Esophagus mucosa (tissue), 1 donor: Measurements from ENCODE around the gene MYORG. TPM values are rescaled to one million over a fixed set of nuclear protein-coding genes. Genes with fewer than 3 reads are reported as not detected.
"Not testable (repeated sequence)": the region's sequence is repeated elsewhere in the genome, so short reads cannot be mapped to it uniquely, and the experiment has no call there.

Experiments used
- ATAC-seq: fragments of 200-7000 bp; cut with Tn5 transposase; one replicate; pipeline ENCODE4 v1.9.1; 2020
- total RNA-seq: library from RNA; stranded (reverse); gene quantifications from one replicate; pipeline ENCODE4 v1.2.4, GENCODE V29; 2023
- donor health status: DM: yes; HTN: yes; CAD: no.

The MYORG gene
- total RNA-seq, 1 donor from 2014 or later, result 5.4 TPM

DNA sequence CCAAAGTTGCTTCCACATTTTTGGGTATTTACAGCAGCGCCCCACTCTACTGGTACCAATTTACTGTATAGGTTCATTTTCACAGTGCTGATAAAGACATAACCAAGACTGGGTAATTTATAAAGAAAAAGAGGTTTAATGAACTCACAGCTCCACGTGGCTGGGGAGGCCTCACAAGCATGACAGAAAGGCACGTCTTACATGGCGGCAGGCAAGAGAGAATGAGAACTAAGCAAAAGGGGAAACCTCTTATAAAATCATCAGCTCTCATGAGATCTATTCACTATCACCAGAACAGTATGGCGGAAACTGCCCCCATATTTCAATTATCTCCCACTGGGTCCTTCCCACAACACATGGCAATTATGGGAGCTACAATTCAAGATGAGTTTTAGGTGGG is 7.9 kb downstream of the MYORG start:
- ATAC-seq, result not testable (repeated sequence)

DNA sequence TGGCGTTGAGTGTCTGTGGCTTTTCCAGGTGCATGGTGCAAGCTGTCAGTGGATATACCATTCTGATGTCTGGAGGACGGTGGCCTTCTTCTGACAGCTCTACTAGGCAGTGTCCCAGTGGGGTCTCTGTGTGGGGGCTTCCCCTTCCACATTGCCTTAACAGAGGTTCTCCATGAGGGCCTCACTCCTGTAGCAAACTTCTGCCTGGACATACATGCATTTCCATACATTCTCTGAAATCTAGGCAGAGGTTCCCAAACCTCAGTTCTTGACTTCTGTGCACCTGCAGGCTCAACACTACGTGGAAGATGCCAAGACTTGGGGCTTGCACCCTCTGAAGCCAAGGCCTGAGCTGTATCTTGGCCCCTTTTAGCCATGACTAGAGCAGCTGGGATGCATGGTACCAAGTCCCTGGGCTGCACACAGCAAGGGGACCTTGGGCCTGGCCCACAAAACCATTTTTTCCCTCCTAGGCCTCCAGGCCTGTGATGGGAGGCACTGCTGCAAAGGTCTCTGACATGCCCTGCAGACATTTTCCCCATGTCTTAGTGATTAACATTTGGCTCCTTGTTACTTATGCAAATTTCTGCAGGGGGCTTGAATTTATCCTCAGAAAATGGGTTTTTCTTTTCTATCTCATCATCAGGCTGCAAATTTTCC is 8.8 kb downstream of the MYORG start:
- not testable (repeated sequence) for ATAC-seq

DNA sequence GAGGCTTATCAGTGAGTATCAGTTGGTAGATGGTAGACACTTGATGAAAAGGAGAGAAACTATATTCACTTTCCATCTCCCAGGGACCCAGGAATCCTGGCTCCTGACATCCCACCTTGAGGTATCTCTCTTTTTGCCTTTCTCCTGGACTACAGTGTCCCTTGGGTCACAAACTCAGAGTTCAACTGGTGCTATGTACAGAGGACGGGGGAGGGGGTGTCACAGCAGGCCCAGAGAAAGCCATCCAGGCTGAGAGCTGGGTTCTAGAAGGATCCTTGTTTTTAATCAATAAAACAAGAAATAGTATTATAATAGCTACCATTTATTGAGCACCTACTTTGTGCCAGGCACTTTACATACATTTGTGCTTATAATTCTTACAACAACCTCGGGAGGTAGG is 10.3 kb downstream of the MYORG start:
- no peak for ATAC-seq

DNA sequence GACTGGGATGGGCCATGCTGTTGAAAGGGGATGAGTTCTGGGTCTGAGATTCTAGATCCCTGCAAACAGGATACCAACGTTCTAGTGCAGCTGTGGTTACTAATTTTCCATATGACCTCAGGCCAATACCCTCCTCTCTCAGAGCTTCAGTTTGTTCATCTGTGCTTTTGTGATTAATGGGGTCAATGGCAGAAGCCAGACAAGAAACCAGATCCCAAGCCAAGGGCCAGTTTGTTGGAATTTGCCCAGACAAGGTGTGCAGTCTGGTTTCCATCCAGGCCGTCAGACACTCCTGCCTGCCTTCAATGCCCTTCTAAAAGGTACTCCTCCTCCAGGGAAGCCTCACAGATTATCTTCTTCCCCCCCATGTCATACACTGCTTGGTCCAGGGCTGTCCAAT is 11.4 kb downstream of the MYORG start:
- no peak for ATAC-seq

DNA sequence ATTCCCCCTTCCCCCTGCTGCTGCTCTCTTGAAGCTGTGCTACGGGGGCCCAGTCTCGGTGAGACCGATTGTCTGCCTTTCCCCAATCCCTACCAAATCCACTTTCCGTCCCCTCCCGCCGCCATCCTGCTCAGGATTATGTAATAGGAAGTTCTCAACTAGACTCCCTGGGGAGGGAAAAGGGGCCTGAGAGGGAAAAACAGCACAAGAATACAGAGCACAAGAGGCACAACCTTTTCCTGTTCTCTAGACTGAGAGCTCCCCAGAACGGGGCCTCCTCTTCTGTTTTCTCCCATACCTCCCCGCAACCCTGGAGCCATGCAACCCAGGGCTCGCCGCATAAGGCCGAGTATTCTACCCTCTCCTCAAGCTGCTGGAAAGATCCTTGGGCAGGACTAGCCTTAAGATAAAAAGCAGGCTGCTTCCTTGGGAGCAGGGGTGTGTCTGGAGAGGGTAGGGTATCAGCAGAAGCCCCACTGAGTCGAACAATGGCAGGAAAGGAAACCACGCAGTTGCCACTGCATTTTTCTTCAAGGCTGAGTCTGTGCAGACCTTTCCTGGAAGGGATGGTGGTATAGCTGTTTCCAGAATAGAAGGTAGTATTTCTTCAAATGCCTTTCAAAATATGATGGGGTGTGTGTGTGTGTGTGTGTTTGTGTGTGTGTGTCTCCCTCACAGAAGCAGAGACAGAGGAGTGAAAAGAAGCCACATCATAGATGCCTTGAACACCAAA is 12.9 kb downstream of the MYORG start:
- ATAC-seq, result no peak

DNA sequence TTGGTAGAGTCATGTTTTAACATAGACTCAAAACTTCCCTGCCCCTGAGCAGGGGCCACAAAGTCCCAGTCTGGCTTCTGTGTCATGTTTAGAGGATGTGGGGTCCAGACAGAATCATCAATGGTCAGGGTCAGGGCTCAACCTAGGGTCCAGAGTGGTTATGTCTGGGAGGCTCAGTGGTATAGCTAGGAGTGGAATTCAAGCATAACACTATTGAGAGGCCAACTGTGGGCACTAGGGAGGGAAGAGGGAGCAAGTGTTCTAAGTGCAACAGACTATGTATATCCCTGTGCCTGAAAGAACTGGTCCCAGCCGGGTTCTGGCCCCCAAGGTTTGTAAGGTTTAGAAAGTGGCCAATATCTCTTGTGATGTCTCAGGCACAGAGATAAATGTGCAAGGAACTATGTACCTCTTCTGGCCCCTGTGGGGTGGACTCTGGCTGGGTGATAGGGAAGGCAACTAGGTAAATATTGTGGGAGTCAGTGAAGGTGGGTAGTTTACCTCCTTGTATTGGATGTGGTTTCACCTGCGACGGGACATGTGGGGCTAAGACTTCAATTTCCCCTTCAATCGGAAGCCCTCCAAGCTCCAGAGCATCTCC is 14.0 kb downstream of the MYORG start:
- ATAC-seq, result no peak

DNA sequence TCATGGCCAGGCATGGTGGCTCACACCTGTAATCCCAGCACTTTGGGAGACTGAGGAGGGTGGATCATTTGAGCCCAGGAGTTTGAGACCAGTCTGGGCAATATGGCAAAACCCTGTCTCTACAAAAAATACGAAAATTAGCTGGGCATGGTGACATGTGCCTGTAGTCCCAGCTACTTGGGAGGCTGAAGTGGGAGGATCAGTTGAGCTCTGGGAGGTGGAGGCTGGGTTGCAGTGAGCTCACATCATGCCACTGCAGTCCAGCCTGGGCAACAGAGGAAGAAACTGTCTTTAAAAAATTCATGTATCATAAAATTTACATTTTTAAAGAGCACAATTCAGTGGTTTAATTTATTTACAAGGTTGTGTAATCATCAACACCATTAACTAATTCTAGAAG is 23.7 kb downstream of the MYORG start:
- ATAC-seq, result not testable (repeated sequence)

DNA sequence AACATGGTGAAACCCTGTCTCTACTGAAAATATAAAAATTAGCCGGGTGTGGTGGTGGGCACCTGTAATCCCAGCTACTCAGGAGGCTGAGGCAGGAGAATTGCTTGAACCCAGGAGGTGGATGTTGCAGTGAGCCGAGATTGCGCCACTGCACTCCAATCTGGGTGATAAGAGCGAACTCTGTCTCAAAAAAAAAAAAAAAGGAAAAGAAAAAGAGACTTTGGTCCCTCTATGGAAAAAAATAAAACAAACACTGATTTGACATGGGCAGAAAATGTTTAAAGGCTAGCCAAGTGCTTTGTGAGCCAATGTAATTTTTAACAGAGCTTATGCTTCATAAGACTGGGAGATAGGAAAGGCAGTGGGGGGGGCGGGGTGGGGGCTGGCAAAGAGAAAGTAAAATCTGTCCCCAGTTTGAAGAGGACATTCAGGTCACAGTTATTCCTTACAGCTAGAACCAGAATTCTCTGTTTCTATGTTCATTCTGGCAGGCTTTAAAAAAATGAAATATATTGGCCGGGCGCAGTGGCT is 24.5 kb downstream of the MYORG start:
- ATAC-seq, result not testable (repeated sequence)

DNA sequence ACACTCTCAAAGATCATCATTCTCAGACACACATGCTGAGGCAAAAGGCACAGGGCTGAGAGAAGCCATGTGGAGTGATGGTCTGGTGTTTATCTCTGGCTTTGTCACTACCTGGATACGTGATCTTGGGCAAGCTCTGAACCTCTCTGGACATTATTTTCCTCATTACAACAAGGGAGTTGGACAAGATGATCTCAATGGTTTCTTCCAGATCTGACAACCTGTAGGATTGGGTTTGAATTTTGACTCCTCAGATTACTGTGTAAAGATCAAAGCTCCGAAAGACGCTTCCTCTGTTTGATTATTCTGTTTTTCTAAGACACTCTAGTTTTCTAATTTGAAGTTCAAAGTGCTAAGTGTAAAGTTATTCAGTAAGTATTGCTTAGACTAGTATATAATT is 27.4 kb downstream of the MYORG start:
- ATAC-seq, result no peak

DNA sequence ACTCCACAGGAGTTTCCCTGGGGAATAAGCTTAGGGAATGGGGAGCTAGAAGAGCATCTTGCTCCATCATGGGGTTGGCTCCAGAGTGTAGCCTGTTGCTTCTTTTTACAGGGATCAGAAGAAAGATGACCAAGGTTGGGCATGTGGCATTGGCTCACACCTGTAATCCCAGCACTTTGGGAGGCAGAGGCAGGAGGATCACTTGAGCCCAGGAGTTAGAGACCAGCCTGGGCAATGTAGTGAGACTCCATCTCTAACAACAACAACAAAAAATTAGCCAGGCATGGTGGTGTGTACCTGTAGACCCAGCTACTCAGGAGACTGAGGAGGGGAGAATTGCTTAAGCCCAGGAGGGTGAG is 28.9 kb downstream of the MYORG start:
- ATAC-seq, result no peak

DNA sequence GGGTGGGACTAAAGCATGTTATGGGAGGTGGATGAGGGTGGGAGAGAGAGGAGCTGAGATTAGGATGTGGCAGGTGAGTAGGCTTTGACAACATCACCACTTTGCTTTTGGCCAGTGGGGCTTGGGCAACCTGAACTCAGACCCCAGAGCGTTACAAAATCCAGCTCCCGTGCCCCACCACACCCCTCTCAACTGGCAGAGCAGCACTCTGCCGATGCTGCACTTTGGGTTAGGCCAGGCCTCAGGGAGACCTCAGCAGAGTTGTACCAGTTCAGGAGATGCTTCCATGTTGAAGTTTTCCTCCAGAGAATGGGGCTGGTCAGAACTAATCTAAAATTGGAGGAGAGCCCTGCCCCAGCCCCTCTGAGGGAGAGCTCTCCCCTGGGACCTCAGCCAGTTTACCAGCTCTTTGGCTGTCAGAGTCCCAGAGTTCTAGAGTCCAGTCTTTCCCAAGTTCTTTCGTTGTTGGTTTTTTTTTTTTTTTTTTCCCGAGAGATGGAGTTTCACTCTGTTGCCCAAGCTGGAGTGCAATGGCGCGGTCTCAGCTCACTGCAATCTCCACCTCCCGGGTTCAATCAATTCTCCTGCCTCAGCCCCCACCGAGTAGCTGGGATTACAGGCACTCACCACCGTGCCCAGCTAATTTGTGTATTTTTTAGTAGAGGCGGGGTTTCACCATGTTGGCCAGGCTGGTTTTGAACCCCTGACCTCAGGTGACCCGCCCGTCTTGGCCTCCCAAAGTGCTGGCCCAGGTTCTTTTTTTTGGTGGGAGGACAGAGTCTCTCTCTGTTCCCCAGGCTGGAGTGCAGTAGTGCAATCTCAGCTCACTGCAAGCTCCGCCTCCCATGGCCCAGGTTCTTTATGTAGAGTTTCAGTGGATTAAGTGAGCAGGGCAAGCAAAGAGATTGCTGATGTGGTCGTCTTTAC is 29.6 kb downstream of the MYORG start:
- ATAC-seq, result no peak

DNA sequence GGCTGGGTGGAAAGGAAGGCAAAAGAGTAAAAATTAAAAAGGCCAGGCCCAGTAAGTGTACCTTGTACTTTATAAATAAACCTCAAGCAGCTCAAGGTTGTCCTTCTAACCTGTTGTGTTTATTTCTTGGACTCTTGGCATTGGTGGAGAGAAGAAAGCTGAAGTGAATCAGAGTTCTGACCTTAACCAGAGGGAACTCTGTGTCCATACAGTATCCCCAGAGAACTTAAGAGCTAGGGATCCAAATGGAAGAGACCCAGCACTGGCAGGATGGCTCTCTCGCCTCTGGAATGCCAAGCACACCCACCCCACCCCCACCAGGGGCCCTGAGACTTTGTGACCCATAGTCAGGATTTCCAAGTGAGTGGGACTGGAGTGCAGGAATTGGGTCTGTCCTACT is 33.1 kb downstream of the MYORG start:
- ATAC-seq, result no peak

DNA sequence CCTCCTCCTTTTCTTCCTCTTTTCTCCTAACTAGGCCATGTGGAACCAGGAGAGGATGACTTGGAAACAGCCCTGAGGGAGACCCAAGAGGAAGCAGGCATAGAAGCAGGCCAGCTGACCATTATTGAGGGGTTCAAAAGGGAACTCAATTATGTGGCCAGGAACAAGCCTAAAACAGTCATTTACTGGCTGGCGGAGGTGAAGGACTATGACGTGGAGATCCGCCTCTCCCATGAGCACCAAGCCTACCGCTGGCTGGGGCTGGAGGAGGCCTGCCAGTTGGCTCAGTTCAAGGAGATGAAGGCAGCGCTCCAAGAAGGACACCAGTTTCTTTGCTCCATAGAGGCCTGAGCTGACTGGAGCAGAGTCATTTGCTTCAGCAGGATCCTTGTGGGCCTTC is 33.6 kb downstream of the MYORG start:
- no peak for ATAC-seq

DNA sequence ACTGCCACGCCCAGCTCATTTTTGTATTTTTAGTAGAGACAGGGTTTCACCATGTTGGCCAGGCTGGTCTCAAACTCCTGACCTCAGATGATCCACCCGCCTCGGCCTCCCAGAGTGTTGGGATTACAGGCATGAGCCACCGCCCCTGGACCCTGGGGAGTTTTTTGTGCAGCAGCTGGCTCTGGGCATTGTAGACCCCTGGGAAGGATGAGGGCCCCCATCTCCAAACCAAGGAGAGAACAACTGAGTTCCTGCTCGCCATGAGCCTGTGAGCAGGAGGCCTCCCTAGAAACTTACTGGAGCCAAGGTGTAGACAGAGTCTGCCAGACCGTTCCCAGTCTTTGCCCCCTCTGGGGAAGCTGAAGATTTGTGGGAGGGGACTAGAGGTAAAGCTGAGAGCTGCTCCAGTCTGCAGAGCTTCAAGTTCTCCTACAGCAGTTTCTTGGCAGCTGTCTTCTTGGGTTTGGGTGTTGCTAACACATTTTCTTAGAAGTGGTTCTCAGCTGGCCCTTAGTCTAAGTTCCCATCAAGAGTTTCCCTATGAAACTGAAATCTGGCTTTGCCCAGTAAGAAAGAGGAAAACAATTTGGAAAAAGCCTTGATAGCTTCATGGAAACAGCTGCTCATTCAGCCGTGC is 34.9 kb downstream of the MYORG start:
- no peak for ATAC-seq

DNA sequence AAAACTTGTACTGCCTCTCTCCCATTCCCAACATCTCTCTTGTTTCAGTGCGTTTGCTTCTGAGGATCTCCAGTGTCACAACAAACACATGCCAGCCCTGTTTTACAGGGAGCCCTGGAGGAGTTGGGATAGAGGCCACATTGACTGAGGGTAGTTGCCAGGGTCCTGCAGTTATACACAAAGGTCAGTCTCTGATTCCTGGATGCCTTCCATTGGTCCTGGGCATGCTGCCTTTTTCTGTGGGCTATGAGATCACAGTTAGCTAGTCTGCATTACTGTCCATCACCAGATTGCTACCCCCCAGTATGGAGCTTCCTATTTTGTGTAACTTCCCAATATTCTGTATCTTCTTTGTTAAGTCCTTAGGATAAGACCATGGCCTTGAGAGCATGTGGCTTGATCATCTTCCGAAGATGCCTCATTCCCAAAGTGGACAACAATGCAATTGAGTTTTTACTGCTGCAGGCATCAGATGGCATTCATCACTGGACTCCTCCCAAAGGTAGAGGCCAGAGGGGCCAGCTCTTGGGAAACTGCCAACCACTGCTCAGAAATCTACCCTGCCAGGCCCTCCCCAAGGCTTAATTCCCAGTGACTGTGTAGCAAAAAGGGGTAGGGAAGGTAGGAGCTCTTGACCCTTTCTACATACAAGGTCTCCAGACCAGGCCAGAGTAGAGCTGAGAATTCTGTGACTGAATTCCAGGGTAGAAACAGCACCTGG is 37.9 kb downstream of the MYORG start:
- no peak for ATAC-seq

DNA sequence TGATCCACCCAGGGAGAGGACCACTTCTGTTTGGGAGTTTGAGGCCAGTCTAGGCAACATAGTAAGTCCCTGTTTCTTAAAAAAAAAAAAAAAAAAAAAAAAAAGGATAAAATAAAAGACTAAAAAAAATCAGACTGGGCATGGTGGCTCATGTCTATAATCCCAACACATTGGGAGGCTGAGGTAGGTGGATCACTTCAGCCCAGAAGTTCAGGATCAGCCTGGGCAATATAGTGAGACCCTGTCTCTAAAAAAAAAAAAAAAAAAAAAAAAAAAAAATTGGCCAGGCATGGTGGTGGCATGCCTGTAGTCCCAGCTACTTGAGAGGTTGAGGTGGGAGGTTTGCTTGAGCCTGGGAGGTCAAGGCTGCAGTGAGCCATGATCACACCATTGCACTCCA is 38.6 kb downstream of the MYORG start:
- ATAC-seq, result not testable (repeated sequence)

DNA sequence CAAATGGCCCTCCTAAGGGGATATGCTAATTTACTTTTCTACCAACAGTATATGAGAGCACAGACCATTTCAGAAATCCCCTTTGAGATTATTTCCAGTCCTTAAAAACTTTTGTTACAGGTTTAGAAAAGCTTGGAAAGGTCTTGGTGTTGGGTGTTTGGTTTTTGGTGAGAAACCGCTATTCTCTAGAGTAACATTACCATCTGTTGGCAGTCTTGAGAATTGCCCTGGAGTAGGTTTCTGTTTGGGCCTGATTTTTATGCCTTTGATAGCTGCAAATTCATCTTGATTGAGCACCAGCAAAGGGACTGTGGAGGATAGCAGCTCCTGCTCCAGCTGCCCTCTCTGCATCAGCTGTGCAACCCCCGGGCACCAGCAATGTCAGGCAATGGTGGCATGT is 39.3 kb downstream of the MYORG start:
- no peak for ATAC-seq

DNA sequence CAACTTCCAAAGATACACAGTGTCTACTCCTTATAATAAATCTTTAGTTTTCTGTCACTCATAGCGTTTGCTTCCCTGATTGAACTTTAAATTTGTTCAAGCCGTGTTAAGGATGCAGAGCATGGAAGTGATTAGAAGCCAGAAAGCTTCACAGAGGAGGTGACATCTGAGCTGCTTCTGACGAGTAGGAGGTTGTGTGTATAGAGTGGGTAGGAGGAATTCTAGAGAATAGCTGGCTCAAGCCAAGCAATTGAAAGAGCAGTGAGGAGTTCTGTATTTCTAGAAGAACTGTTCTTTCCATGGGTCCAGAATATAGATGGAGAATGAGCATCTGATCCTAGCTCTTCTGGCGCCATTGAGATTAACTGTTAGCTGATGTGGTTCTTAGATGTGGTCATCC is 41.3 kb downstream of the MYORG start:
- no peak for ATAC-seq

DNA sequence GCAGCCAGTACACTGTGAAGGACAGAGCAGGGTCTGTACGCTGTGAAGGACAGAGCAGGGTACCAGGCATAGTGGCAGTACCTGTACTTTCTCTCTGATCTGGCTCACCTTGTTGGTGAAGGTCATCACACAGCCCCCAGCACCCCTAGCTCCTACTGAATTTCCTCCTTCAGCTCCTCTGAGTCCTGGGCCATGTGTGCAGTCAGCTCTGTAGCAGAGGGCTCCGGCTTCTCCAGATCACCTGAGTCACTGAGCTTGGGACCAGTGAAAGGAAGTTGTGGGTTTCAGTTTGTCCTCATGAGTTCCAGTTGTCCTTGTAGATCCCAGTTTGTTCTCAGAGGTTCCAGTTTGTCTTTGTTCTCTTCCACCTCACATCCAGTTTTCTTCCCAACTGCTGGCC is 41.8 kb downstream of the MYORG start:
- no peak for ATAC-seq

DNA sequence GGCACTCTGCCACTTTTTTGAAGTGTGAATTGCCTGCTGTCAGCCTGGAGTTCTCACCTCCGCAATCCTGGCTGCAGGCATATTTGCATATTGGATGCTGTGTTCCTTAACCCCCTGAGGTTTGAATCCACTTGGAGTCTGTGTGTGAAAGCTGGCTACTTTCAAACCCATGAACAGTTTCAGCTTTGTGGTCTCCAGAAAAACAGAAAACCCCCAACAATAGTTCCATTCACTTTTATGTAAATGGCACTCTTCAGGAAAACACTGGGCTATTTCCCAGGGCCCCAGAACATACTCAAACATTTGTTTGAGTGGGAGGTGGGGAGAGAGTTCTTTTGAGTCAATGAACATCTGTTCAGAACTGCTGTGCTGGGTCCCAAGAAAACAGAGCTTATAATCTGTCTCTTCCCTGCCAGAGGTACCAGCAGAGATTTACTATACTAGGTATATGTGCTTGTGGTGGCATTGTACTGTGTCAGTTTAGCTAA is 42.3 kb downstream of the MYORG start:
- ATAC-seq, result no peak

DNA sequence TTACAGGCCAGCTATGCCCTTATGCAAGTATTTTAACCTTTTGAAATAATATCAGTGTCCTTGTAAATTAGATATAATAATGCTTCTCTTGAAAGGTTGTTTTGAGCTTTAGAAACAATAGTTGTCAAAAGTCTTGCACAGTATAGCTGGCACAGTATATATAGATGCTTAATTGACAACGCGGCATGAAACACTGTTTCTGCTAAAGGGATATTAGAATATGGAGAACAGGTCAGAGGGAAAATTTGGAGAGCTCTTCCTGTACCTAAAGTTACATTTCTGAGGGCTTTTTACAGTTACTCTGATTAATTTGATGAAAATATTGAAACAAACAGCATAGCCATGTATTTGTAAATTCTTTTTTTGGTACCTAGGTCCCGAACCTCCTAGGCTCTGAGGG is 42.9 kb downstream of the MYORG start:
- ATAC-seq, result no peak
